COR-L47 (cell line): ENCODE results near the gene RILP.

ENCODE experiments used
- DNase-seq: peaks from one replicate; lab custom pipeline; 2025; lab: John Stamatoyannopoulos, UW

RILP gene

DNA sequence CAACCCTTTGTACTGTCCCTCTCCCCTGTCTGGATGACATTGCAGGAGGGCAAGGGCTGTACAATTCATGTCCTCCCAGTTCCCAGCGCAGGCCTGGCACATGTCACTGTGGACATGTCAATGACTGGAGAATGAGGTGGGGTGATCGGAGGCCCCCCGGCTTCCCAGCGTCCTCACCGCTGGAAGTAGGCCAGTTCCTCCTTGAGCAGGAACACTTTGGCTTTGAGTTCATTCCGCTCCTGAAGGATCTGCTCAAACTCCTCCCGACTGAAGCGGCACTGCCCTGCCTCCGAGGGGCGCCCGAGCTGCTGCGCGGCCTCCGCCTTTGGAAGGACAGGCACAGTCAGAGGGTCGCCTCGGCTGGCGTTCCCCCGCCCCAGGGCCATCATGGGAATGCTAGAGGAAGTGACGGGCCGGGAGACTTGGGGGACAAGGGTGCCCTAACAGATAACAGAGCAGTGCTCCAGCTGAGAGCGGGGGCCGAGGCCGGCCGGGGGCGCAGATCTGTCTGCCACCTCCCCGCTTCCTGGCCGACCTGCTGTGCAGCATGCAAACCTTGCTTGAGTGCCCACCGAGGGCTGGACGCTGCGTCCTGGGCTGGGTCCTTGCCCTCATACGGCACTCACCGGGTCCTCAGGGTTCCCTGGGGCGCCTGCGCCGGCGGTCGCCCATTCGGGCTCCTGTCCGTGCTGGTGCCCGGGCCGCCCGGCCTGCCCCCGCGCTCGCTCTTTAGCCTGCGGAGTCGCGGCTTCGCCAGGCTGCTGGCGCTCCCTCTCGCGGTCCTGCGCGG, 1.3 kb downstream of the RILP start:
- no peak for DNase-seq

DNA sequence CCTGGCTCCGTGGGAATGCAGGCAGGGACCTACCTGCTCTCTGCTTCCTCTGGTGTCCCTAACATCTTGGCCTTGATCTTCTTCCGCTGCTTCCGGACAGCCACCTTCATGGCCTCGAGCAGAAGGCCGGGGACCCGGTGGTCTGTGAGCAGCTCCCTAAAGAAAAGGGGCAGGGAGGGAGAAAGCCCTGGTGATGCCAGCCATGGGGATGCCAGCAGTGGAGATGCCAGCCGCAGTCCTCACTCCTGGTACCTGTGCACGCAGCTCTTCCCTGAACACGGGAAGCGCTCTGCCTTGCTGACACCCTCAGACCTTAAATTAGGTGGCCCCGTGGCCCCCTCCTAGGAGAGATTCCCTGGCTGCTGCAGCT, 1.9 kb downstream of the RILP start:
- DNase-seq, result no peak

DNA sequence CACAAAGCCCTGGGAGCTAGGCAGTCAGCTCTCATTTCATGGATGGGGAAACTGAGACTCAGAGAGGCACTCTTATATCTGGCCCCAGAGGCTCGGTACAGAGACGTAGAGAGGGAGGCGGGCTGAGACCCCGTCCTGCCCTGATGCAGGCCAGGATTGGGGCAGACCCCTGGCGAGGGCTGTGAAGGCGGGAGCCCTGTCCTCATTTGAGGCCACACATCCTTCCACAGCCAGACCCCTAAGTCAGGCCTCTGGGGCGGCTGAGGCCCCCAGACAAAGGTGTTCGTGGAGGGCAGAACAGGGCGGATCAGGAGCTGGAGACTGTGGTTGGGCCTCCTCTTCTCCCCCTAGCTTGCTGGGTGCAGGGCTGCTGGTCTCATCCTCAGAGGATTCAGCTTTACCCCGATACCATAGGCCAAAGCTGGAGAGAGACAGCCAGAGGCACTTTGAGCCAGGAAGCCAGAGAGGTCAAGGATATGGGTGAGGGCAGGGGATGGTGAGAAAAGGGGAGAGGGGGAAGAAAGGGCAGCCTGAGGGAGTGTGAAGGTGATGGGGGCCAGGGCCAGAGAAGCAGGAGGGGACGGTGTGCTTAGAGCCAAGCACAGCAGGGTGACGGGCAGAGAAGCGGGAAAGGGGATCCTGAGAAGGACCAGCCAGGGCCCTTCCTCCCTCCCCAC, 3.3 kb downstream of the RILP start:
- no peak for DNase-seq

DNA sequence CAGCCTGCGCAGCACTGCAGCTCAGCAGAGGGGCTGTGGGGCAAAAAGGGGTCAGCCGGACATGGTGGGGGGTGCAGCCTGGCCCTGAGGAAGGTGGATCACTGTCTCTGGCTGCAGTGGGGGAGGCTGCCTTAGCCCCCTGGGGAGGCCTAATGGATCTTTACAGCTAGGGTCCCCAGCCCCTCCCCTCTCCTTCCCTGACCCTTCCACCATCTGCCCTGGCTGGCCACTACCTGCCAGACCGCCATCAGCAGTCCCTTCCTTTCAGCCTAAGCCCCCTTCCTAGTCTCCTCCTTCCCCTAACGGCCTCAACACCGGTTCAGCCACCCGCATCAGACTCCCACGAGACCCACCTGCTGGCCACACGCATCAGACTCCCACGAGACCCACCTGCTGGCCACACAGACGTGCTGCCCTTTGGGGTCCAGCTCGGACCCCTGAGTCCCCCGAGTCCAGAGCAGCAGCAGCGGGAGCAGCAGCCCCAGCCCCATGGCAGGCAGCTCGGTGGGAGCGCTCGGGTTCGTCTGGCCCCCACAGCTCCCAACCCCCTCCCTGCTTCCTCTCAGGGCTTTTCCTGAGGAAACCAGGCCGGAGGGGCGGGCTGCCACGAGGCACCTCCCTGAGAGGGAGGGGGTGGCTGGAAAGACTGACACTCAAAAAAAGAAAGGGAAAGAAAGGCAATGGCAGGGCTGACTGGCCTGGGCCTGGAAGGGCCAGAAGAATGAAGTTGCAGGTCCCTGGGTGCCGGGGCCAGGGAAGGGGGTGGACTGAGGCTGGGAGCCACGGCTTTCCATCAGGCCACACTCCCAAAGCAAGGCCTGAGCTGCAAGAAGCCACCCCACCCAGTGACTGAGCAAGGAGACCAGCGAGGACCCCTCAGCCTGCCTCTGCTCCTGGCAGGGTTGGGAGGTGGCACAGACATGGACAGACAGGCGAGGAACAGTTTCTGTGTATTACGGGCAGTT, 4.2 kb downstream of the RILP start, which contains the start of gene SCARF1:
TSS of gene SCARF1 (minus strand) at position 526 of the 965 bp plus-strand sequence. CDS start at position 491, 35 bp downstream.
- no peak for DNase-seq

DNA sequence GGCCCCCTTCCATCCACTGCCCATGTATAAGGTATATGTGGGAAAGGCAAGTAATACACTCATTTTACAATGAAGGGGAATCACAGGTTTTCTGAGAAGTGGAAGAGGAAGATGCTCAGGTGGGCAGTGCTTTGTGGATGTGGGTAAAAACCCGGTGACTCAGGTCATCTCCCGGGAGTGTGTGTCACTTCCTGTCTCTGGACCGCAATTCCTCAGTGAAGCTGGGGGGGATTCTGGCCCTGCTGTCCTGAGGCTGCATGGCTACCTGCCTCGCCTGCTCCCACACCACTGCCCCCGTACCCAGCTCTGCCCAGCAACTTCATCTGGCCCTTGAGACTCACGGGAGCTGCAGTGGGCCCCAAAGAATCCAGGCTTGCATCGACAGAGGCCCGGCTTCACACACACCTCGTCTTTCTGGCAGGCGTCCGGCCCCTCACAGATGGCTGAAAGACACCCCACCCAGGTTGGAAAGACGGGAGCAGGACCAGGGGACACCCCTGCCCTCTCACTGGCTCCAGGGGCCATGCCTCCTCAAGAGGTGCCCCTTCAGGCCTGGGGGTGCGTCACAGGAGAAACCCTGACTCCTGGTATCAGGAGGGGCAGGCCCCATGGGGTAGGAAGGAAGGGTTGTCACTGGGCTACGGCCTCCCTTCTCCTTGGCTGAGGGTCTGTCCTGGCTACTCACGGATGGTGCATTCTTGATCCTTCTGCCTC, 5.0 kb downstream of the RILP start:
- DNase-seq, result no peak

DNA sequence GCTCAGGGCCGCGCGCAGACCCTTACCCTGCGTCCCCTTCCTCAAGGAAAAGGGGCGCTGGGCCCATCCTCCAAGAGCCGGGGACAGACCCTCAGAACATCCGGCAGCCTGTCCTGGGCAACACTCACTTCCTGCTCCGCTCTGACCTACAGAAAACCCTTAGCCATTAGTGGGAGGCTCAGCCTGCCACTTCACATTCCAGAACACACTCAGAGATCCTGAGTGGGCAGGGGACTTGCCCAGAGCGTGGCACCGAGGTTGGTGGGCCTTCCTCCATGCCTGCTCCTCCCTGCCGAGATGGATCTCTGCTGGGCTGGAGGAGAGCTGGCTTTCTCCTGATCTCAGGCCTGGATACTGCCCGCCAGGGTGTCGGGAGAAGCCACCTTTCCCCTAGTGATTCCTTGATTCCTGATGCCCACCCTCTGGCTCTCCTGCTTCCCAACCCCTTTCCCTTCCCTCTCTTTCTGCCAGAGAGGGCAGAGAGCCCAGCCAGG, 5.6 kb downstream of the RILP start:
- DNase-seq, result no peak

DNA sequence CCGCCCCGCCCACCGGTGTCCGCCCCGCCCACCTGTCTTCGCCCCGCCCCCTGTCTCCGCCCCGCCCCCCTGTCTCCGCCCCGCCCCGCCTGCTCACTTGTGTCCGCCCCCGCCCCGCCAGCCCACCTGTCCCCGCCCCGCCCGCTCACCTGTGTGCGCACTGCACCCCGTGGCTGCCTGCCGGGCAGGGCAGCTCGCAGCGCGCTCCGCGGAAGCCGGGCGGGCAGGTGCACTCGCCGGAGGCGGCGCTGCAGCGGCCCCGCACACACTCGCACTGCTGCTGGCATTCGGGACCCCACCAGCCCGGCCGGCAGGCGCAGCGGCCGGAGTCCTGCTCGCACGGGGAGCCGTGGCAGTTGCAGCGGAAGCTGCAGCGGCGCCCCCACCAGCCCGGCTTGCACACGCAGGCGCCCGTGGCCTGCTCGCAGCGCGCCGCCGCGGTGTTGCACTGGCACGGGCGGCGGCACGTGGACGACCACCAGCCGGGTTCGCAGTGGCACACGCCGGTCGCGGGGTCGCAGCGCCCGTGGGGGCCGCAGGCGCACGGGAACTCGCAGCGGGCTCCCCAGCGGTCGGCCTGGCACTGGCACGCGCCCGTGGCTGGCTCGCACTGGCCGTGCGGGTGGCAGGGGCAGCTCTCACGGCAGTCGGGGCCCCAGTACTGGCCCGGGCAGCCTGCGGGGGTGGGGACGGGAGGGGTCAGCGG, 6.2 kb downstream of the RILP start:
- peak; percentile 37 for DNase-seq

DNA sequence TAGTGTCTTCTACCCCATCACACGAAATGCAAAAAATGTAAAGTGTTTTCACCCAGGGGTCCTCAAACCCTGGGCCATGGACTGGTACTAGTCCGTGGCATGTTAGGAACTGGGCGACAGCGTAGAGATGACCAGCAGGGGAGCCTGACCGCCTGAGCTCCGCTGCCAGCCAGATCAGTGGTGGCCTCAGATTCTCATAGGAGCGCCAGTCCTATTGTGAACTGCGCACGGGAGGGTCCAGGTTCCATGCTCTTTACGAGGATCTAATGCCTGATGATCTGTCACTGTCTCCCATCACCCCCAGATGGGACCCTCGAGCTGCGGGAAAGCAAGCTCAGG, 8.6 kb downstream of the RILP start:
- no peak for DNase-seq

DNA sequence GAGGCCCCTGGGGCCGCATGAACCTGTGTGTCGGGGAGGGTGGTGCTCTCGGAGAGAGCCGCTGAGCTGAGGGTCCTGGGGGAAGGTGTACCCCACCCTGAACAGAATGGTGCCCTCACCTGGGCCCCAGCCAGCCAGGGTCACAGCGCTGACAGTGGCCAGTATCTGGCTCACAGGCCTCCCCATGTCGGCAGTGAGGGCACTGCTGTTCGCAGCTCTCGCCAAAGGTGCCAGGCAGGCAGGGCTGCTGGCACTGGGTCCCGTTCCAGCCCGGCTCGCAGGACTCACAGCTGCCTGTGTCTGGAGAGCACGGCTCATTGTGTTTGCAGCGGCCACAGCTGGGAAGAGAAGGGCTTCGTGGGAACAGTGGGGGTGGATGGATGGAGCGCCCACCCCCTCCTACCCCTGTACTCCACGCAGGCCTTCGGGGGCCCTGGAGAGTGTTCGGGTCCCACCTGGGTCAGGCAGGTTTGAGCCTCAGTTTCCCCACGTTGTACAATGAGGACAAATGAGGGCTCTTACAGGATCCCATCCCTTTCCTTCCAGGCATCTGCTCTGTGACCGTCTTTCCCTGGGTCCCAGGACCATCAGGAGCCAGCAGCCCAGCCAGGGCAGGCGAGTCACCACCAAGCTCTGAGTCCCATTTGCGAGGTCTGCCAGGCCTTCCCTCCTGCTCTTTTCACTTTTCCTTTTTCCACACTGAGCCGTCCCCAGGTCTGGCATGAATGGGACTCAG, 9.2 kb downstream of the RILP start:
- no peak for DNase-seq

DNA sequence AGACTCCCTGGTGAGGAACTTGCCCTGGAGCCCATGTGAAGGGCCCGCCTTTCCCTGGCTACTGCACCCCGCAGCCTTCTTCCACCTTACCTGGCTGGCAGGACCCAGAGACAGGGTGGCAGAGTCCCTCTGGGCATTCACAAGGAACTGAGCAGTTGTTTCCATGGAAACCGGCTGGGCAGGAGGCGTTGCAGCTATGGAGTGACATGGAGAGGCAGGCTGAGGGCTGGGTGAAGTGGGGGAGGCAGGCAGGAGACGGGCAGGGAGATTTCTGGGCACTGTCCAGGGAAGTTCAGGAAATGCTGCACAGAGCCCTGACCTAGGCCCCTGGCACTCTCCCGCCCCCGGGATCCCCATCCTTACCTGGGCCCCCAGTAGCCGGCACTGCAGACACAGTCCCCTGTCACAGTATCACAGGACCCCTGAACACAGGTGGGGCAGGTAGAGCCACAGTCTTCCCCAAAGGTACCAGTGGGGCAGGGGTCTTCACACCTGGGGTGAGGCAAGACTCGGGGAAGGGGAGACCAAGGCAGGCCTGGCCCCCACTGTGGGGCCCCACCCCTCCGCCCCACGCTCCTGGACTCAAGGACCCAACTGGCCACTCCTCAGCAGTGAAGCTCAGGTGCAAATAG, 10.0 kb downstream of the RILP start:
- DNase-seq, result peak; percentile 17

DNA sequence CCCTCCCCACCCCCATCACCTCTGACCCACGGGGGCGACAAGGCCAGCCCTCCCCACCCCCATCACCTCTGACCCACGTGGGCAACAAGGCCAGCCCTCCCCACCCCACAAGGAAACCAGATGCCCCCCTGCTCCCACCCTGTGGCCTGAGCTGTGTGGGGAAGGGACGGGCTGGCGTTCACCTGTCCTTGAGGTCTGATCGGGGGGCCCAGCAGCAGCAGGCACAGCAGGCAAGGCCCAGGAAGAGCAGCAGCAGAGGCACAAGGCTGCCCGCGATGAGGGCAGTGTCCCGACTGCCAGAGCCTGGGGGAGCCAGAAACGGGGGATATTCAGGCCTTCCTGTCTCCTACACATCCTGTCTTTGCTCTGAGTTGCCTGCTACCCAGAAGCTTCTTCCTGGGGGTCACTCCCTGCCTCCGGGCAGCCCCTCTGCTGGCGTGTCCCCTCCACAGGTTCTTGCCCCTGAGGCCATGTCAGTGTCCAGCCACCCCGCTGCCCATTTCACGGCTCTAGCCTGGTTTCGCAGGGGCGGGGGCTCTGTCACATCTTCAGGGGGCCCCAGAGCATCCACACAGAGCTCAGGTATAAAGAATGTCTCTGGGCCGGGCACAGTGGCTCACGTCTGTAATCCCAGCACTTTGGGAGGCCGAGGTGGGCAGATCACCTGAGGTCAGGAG, 10.9 kb downstream of the RILP start:
- no peak for DNase-seq

DNA sequence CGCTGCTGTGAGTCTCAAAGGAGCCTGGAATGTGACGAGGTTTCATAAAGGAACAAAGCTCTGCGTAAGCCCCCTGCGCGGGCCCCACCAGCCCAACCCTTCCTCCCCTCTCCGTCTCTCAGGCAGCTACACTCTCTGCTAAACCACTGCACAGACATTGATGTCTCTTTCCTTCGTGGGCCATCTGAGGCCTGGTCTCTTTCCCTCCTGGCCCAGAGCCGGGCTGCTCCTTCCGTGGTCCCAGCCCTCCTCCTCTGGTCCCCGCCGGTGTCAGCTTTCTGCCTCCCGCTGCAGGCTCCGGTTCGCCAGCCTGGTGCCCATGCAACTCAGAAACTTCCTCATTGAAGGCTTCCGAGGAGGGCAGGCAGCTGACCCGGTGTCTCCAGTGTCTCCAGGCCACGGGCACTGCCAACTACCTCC, 11.5 kb downstream of the RILP start:
- no peak for DNase-seq

DNA sequence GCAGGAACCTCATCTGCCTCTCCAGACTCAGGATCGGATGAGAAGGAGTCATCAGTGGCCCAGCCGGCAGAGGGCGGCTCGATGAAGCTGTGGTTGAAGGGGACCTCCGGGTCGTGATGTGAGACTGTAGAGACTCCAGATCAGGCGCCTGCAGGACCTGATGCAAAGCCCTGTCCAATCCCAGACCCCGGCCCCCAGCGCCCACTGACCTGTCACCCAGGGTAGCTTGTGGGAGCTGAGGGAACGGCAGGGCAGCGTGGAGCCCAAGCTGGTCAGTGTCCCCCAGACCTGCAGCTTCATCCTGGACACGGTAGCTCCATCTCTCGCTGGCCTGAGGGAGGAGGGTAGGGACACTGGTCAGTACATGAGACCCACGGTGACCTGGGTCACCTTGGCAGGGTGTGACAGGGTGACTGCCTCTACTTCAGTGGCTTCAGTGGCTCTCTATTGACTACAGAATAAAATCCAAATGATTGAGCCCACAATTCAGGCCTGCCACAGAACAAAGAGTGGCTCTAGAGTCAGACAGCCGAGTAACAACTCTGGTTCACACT, 12.9 kb downstream of the RILP start:
- no peak for DNase-seq

DNA sequence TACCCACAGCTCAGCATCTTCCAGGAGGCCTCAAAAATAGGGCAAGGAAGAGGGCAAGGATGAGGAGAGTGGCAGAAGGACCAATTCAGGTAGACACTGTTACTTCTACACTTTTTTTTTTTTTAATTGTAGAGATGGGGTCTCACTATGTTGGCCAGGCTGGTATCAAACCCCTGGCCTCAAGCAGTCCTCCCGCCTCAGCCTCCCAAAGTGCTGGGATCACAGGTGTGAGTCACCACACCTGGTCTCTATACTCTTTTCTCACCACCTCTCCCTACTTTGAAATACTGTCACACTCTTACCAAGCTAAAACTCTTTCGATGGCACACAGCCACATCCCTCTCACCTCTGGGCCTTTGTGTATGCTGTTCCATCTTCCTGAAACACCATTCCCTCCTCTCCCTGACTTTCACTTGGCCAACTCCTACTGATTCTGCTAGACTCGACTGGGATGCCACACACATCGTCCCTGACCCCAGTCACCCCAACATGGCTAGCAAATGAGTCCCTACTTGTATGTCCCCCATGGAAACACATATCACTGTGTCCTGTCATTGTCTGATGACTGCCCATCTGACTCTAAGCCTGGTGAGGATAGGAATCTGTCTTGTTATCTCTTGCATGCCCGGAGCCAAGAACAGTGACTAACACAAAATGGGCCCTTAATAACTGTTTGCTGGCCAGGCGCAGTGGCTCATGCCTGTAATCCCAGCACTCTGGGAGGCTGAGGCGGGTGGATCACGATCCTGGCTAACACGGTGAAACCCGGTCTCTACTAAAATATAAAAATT, 13.8 kb downstream of the RILP start:
- no peak for DNase-seq

DNA sequence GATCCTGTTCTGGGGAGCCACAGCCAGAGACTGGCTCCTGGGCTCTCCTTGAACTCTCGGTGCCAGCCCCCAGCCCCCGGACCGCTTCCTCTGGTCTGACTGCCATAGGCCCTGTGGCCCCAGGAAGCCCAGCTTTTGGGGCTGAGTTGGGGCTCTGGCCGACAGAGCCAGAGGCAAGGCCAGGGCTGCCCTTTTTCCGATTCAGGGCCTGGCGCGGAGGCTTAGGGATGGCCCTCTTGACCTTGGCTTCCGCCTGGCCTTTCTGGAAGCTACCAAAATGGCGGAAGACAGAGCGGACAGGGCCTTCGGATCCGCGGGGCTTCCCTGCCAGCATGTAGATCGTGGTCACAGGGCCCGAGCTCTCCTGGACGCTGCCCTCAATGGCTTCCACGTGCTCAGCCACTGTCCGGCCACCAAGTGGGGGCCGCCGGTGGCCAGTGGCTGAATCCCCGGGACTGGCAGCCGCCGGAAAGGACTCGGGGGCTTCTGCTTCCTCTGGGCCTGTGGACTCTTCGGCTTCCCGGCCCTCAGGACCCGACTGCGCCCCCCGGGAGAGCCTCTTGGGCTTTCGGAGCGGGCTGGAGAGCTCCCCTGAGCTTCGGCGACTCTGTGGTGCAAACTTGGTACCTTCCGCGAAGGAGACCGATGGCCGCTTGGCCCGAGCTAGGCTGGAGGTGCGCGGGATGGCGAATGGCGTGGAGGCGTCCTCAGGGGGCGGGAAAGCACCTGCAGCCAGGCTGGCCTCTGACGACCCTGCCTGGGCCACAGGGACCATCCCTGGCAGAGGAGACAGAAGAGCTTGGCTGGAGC, 14.6 kb downstream of the RILP start:
- DNase-seq, result no peak

DNA sequence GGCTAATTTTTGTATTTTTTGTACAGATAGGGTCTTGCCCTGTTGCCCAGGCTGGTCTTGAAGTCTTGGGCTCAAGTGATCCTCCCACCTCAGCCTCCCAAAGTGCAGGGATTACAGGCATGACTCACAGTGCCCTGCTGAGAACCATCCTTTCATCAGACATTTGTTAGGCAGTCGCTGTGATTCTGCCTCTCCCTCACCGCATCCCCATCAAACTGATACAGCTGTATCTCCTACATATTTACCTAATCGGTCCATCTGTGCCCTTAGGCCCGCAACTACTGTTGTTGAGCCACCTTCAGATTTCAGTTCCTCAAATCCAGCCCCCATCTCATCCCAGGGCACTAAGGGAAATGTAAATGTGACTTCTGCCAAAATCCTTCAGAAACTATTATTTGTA, 19.0 kb downstream of the RILP start:
- no peak for DNase-seq
